SU-DHL-6 (cell line): ENCODE measurements around the gene RGR.

ENCODE experiments used
- H2AFZ ChIP-seq: fragments of 200-600 bp; sonication (generic); 2 replicates; pipeline ENCODE4 v1.6.1; 2014; ENCODE audit warnings: low read depth, mild to moderate bottlenecking, moderate library complexity, mixed read lengths, antibody characterized with exemption, low read length; ENCODE audit not compliant: severe bottlenecking
- H3F3A ChIP-seq: fragments of 200-600 bp; shearing (Covaris generic); 2 replicates; pipeline ENCODE4 v1.6.0; 2016; ENCODE audit warnings: antibody characterized with exemption, mild to moderate bottlenecking; ENCODE audit not compliant: insufficient read depth
- H3K27ac ChIP-seq: fragments of 200-600 bp; sonication (generic); 2 replicates; pipeline ENCODE4 v1.5.1; 2016; ENCODE audit warnings: low read depth, mild to moderate bottlenecking, low read length, moderate library complexity, mixed read lengths
- H3K27me3 ChIP-seq: fragments of 200-600 bp; sonication (generic), shearing (Covaris generic); 2 replicates; pipeline ENCODE4 v1.6.0; 2014; ENCODE audit warnings: mild to moderate bottlenecking, low read length
- H3K36me3 ChIP-seq: fragments of 200-600 bp; sonication (generic); 2 replicates; pipeline ENCODE4 v1.6.1; 2014; ENCODE audit warnings: mild to moderate bottlenecking, low read length, mixed read lengths
- H3K4me2 ChIP-seq: fragments of 300-600, 200-600 bp; shearing (Covaris generic), sonication (generic); 2 replicates; pipeline ENCODE4 v1.6.0; 2014; ENCODE audit warnings: low read length, low read depth, mild to moderate bottlenecking; ENCODE audit not compliant: poor library complexity, severe bottlenecking
- H3K4me3 ChIP-seq: fragments of 200-600 bp; sonication (generic); 2 replicates; pipeline ENCODE4 v1.5.1; 2014; ENCODE audit warnings: antibody characterized with exemption, low read length, mild to moderate bottlenecking, mixed read lengths; ENCODE audit not compliant: insufficient read depth, poor library complexity, severe bottlenecking
- H3K79me2 ChIP-seq: fragments of 200-600 bp; sonication (generic); 2 replicates; pipeline ENCODE4 v1.6.1; 2014; ENCODE audit warnings: mild to moderate bottlenecking, low read length, moderate library complexity; ENCODE audit not compliant: insufficient read depth
- H3K9ac ChIP-seq: fragments of 200-600 bp; sonication (generic); 2 replicates; pipeline ENCODE4 v1.7.0; 2014; ENCODE audit warnings: mild to moderate bottlenecking, low read length
- H3K9me2 ChIP-seq: fragments of 200-600 bp; sonication (generic); replicated peaks from 2 replicates; pipeline ENCODE4 v1.6.1; 2014; ENCODE audit warnings: low read length; ENCODE audit not compliant: insufficient read depth
- H3K9me3 ChIP-seq: fragments of 200-600 bp; sonication (generic); 2 replicates; pipeline ENCODE4 v1.6.1; 2014; ENCODE audit warnings: low read length, mixed read lengths; ENCODE audit not compliant: insufficient read depth
- H4K20me1 ChIP-seq: fragments of 200-600 bp; sonication (generic); 2 replicates; pipeline ENCODE4 v1.6.1; 2014; ENCODE audit warnings: low read depth, mild to moderate bottlenecking, antibody characterized with exemption, low read length, moderate library complexity, mixed read lengths
- EZH2phosphoT487 ChIP-seq: fragments of 200-600 bp; sonication (generic), shearing (Covaris generic); conservative IDR thresholded peaks from 2 replicates; pipeline ENCODE4 v1.6.1; 2018; ENCODE audit warnings: mild to moderate bottlenecking, antibody characterized with exemption, low read length, moderate library complexity, mixed read lengths
- TF ChIP-seq, protein P1 (sequence below): fragments of 200-600 bp; sonication (generic); IDR thresholded peaks from one replicate; pipeline ENCODE4 v1.5.1; 2017; ENCODE audit warnings: antibody characterized with exemption, mild to moderate bottlenecking, low read length, moderate library complexity; ENCODE audit not compliant: insufficient read depth, poor library complexity, severe bottlenecking

Gene RGR

DNA sequence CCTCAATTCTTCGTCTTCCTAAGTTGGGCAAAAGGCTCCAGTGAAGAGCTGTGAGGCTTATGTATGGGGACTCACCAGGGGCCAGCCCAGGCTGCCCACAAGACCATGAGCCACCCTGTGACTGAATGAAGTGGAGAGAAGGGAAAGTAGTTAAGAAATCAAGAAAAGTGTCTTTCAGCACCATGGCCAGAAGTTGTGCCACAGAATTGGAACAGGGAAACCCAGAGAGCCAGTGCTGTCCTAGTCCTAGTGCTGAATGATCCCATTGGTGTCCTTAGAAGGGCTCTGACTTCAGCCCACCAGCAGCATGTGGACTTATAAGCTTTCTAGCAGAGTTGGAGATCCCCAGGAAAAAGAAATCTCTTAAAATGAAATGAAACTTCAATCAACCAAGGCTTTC, 46.5 kb downstream of the RGR start:
- TF ChIP-seq, protein P1, sequence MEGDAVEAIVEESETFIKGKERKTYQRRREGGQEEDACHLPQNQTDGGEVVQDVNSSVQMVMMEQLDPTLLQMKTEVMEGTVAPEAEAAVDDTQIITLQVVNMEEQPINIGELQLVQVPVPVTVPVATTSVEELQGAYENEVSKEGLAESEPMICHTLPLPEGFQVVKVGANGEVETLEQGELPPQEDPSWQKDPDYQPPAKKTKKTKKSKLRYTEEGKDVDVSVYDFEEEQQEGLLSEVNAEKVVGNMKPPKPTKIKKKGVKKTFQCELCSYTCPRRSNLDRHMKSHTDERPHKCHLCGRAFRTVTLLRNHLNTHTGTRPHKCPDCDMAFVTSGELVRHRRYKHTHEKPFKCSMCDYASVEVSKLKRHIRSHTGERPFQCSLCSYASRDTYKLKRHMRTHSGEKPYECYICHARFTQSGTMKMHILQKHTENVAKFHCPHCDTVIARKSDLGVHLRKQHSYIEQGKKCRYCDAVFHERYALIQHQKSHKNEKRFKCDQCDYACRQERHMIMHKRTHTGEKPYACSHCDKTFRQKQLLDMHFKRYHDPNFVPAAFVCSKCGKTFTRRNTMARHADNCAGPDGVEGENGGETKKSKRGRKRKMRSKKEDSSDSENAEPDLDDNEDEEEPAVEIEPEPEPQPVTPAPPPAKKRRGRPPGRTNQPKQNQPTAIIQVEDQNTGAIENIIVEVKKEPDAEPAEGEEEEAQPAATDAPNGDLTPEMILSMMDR, result no peak
- no peak for TF ChIP-seq EZH2phosphoT487

GRCh38 chr10:84292502-84292901, 47.6 kb downstream of the RGR start:
- Histone ChIP-seq H3K27me3 (no peaks in the 10 kb centered on the region; the same call in 1 of the 2 replicates), H4K20me1 (no peaks in the 10 kb centered on the region), H3K9ac (no peak overlapping the region), H3K9me2 (no peaks in the 10 kb centered on the region), H2AFZ (no peak overlapping the region), H3K4me3 (no peak overlapping the region), H3F3A (no peaks in the 10 kb centered on the region), H3K27ac (no peak overlapping the region), H3K9me3 (no peaks in the 10 kb centered on the region), H3K36me3 (no peaks in the 10 kb centered on the region), H3K4me2 (no peak overlapping the region), H3K79me2 (no peaks in the 10 kb centered on the region)
- no peak for TF ChIP-seq EZH2phosphoT487
- TF ChIP-seq, protein P1, result no peak

More for the DNA sequence above, 46.5 kb downstream of the RGR start:
- Histone ChIP-seq H3K4me2 (no peak overlapping the region), H3K9ac (no peak overlapping the region), H3K9me2 (no peaks in the 10 kb centered on the region), H3K9me3 (no peaks in the 10 kb centered on the region), H3K79me2 (no peaks in the 10 kb centered on the region), H3K27ac (no peak overlapping the region), H2AFZ (no peak overlapping the region), H3K36me3 (no peaks in the 10 kb centered on the region), H3F3A (no peaks in the 10 kb centered on the region), H4K20me1 (no peaks in the 10 kb centered on the region), H3K4me3 (no peak overlapping the region), H3K27me3 (no peaks in the 10 kb centered on the region; the same call in 1 of the 2 replicates)

GRCh38 chr10:84293171-84293570, 48.3 kb downstream of the RGR start:
- H3K9me3 ChIP-seq, result no peaks in the 10 kb centered on the region
- H3K27ac ChIP-seq, result no peak overlapping the region
- no peak overlapping the region for H2AFZ ChIP-seq
- no peak overlapping the region for H3K4me2 ChIP-seq
- no peak overlapping the region for H3K9ac ChIP-seq
- no peak overlapping the region for H3K4me3 ChIP-seq
- no peaks in the 10 kb centered on the region for H3F3A ChIP-seq
- H3K27me3 ChIP-seq, result no peaks in the 10 kb centered on the region; the same call in 1 of the 2 replicates
- TF ChIP-seq, protein P1, result no peak
- TF ChIP-seq EZH2phosphoT487, result no peak
- no peaks in the 10 kb centered on the region for H4K20me1 ChIP-seq
- H3K79me2 ChIP-seq, result no peaks in the 10 kb centered on the region
- H3K36me3 ChIP-seq, result no peaks in the 10 kb centered on the region
- H3K9me2 ChIP-seq, result no peaks in the 10 kb centered on the region
